ENCODE data around the gene DCUN1D3.
"Not testable (repeated sequence)": the region's sequence is repeated elsewhere in the genome, so short reads cannot be mapped to it uniquely, and the experiment has no call there.

DCUN1D3 gene

DNA sequence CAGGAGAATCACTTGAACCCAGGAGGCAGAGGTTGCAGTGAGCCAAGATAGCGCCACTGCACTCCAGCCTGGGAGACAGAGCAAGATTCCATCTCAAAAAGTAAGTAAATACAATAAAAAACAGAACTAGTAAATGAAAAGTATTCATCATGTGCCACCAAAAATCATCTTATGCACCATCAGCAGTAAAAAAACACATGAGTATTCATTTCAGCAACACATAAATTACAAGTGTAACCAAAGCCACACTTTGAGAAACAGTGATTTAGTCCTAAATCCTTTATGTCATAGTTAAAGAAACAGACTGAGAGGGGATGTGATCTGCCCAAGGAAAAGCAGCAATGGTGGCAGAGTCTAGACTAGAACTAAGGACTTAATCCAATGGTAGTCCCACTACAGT, 13.0 kb downstream of the DCUN1D3 start:
- no peak for DNase-seq (ENCODE audit: low read depth)

DNA sequence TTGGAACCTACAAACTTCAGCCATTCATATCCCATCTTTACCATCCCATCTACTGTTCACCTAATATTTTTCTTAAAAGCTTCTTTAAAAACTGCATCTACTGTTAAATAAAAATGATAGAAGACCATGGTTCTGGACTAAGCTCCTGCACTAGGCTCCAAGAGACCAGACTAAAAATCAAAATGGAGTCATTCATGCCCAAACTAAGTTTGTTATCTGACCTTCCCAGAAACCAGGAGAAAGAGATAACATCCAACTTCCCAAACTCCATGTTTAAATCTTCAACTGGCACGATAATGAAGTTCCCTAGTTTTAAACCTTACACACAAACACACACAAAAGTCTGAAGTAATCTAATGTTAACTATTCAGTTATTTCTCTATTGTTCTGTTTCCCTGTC, 13.8 kb downstream of the DCUN1D3 start:
- no peak for DNase-seq (ENCODE audit: low read depth)

DNA sequence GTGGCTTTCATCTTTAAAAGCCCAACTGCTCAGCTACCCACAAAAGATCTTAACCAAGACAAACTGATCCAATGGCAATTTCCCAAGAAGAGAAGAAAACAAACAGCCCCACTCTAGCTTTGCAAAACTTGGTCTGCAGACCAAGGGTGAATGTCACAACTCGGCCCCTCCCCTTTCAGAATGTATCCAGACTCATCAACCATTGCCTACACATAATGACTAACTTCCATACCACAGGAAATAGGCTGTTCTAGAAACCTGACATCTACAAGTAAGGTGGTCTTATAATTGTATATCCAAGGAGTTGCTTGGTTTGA, 16.0 kb downstream of the DCUN1D3 start:
- no peak for DNase-seq (ENCODE audit: low read depth)

DNA sequence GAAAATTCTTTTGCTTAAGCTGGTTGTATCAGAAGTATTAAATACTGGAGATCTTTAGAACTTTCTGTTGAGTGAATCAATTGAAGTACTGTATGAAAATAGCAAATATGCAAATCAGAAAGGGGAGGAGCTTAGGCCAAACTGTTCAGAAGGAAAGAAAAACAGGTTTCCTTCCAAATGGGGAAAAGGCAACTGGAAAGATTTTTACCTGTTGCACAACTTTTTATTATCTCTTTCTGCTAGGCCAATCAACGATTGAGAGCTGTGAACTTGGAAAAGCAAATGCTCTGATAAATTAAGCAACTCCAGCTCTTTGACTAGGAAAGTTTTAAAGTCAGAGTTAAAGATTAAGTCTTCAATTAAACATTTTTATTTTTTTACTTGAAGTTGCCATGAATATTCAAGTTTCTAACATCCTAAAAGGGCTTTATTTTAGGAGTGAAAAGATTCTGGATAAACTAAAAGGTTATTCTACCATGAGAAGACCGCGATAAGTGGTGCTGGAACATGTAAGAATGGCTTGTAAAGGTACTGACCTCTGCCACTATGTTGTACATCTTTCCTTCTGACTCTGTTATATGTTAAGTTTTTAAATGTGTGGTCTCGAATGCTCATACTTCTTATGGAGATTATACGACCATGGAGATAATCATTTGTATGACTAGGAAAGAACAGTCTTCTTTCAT, 16.5 kb downstream of the DCUN1D3 start:
- no peak for DNase-seq (ENCODE audit: low read depth)

DNA sequence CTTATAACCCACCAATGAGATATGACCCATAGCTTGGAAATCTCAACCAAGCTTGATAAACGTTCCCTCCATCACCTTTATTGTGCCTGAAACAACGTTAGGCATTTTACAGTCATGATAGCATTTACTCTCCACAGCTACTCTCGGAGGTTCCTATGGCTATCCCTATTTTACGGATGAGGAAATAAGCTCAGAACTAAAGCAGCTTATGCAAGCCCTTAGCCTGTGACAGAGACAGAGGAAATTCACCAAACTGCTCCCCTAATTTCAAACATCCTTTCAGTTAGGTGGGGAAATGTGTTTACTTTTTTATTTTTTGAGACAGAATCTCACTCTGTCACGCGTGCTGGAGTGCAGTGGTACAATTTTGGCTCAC, 18.7 kb downstream of the DCUN1D3 start:
- no peak for DNase-seq (ENCODE audit: low read depth)

DNA sequence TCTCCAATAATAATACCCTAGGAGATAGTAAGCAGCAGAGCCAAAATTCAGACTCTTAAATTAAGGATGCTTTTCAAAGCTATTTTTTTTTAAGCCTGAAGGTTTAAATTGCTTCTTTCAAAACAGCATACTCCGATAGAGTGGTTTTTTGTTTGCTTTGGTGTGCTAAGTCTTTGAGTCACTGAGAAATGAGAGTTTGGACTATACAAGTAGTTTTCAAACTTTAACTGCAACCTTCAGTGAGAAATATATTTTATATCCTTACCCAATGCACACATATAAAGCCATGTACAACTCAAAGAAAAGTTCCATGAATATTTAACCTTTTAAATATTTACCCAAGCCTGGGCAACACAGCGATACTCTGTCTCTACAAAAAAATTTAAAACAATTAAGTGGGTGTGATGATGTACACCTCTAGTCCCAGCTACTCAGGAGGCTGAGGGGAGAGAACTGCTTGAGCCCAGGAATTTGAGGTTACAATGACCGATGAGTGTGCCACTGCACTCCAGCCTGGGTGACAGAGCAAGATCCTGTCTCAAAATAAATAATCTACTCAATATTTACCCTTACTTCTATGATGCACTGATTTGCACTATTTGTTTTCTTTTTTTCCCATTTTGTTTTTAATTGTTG, 19.2 kb downstream of the DCUN1D3 start:
- no peak for DNase-seq (ENCODE audit: low read depth)

DNA sequence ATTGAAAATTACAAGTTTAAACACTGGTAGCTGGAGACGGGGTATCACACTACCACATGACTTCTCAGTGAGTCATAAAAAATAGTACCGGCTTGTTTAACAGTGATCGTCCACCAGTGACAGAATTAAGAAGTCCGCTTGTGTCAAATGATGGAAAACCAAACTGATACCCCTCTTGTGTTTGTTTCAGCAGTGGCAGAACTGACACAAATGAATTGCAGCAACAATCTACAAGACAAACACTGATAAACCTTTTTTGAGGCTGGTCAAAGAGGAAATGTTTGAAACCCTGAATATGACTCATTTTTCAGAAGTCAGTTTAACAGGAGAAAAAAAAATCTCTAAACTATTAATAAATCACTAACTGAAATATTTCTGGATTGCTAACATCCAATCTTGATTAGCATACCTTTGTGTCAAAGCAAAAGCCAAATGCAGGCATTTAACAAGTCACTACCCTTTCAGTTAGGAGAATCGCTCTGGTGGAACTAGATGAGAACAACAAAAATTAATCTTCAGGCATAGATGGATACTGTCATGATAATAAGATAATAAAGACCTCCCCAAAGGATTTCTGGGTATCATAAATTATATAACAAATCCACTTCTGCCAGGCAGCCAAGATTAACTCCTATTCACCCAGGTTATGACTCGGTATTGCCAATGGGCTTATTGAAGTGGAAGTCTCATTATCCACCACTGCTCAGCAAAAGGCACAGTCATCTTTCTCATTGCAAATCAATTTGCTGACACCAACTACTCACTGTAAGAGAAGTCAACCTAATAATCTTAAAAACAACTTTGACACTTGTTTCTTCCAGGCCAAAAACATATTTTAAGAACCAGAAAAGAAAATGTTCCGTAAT, 20.8 kb downstream of the DCUN1D3 start:
- DNase-seq (ENCODE audit: low read depth), result no peak

DNA sequence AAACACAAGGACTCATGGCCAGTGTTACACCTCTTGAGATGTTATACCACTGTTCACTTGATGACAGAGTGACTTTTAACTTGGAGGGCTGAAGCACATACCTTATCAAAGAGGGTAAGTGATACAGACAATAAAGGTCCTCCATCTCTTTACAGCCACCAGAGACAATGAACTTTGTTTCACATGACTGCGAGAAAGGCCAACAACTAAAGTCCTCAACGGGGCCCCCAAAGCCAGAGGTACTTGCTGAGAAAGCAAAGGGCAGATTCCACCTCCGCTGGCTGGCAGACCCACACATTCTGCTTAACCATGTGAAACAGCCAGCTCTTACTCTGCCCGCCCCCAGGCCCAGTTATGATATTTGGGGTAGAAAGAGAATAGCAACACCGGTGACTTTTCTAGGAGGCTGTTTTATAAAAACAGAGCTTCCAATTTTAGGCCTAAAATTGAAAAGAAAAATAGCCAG, 21.4 kb downstream of the DCUN1D3 start:
- no peak for DNase-seq (ENCODE audit: low read depth)

DNA sequence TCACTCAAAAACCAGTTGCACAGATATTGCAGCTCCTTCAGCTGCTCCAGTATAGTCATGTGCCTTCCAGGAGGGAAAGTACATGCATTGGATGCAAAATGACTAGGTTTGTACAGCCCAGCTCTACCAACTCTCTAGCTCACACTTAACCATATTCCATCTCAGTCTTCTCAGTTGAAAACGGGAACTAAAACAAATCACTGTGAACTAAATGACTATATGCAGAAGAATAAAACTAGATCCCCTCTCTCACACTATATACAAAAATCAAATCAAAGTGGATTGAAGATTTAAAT, 24.9 kb downstream of the DCUN1D3 start:
- DNase-seq (ENCODE audit: low read depth), result no peak

DNA sequence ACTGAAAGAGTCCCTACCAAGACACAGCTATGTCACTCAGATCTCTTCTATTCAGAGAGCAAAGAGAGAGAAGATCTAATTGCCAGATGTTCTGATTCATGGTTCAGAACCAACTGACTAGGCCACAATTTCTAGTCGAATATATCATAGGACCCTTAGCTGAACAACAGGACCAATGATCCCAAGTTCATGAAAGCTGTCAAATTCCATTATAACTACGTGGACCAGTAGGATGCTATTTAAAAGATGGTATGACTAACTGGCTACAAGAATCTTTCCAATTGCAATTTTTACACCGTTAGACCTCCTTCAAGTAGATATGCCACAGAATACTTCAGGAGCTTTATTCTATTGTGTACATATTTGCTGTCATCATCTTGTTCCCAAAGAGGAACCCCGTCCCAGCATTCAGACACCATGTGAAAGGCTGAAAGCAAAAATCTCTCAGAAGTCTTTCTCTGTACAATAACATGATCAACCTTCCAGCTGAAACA, 26.0 kb downstream of the DCUN1D3 start:
- no peak for DNase-seq (ENCODE audit: low read depth)

DNA sequence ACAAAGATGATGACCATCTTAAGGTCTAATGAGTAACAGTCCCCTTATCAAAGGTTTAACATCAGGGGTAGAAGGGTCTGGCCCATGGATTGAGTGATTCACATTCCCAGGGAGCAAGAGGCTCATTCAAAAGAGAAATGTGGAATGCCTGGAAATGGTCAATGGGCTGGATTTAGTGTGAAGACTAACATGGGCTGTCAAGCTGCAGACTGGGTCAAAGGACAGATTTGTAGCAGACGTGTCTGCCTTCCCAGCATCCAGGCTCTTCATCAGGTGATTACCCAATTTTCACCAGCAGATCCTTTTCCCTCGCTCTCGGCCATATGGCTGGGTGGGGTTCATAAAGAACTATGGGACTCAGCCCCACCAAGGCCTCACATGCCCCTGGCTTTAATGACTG, 26.8 kb downstream of the DCUN1D3 start:
- no peak for DNase-seq (ENCODE audit: low read depth)

DNA sequence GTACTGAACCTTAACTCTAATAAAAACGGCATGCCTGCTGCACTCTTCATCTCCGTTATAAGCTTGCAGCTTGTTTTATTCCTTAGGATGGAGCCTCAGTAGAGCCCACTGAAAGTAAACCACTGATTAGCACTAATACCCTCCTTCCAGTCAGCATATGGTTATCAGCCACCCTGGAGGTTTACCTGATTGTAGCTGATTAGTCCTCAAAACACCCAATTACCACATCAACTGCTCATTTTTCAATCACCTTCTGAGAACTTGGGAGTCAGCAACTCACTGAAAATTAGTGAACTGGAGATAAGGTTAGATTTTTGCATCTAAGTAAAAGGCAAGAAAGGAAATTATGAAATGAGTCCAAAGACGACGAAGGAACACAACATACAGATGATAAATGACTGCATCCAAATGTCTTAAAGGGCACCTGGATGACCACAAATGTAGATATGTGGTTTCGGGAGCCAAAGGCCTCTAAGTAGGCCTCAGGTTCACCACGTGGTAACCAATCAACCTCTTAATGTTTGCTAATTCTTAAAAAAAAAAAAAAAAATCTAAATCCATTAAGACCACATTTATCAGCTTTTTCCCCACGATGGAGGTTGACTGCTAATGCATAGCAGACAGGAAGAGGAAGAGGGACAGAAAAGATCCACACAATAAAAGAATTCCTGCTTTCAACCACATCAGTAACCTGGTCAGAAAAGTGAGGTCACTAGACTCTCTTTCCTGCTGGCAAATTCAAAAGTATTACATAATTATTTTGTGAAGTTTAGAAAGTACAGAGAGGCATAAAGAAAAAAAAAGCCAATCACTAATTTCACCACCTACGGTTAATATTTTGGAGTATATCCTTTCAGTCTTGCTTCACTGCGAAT, 28.0 kb downstream of the DCUN1D3 start:
- no peak for DNase-seq (ENCODE audit: low read depth)

DNA sequence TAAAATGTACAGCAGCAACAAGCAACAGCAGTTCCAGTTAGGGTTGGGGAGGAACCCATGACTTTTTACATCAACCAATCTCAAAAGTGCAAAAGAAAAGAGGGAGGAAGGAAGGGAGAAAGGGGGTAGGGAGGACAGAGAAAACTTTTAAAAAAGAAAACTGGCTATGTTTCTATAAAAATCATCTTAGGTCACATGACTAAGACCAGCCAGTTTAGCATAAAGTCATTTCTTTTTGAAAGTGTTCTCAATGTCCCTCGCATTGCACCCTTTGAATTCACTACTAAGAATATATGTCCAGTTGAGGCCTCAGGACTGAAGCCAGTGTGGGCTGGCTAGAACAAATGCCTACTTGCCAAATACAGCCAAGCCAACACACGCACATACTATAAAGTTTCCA, 28.9 kb downstream of the DCUN1D3 start:
- no peak for DNase-seq (ENCODE audit: low read depth)

DNA sequence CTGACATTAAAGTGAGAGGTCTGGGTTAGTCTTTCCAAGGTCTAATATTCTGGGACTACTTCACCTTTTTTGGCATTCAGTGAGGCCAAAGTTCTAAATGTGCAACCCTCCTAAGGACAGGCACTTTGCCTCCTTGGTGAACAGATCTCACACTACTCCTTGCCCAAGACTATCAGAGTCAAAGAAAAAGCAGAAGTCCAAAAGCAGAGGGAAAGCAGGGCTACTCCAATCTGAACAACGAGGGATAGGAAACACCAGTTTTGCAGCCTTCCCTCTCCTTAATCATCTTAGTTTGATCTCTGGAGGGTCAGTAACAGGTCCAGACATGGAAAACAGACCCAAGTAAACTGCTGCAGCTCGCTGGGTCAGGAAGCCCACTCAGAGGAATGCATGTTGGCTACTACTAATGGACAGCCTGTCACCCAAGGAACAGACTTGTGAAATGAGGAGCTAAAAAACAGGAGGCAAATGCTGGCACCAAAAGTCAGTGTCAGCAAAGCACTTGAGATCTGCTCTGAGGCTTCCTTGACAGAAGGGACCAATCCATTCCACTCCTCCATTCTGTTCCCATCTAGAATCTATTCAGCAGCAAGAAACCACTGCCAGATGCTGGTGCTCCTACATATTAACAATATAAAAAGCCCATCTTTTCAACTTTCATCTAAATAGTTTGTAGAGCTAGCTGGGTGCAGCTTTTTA, 29.9 kb downstream of the DCUN1D3 start:
- no peak for DNase-seq (ENCODE audit: low read depth)

DNA sequence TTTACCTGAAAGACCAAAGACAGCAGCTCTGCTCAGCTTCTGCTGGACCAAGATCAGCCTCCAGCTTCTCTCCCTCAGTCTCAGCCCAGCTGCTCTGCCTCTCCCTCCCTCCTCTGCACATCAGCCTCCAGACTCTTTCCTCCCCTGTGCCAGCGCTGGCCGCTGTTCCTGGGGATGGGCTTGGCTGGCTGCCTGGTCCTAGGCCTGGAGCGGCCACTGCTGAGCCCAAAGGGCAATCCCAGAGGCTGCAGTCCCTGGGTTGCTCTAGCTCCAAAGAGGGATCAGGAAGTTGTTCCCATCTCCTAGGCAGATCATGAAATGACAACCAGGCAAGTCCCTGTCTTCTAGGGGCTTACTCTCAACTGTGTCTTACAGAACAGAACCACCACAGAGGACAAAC, 31.3 kb downstream of the DCUN1D3 start:
- no peak for DNase-seq (ENCODE audit: low read depth)

DNA sequence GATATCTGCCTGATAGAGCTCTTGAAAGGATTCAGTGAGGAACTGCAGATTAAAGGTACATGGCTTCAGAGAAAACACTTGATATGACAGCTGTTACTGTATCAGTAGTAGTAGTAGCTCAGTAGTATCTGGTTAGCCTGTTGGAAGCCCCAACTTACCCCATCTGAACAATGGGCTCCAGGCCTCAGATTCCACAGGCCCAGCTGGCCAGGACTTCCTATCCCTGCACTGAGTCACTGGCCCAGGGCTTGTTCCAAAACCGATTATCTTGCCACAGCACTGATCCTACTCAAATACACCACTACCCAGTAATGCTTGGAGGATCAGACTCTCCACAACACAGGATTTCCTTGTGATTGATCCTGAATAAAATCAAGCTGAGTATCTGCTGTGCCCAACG, 32.6 kb downstream of the DCUN1D3 start:
- DNase-seq (ENCODE audit: low read depth), result no peak

DNA sequence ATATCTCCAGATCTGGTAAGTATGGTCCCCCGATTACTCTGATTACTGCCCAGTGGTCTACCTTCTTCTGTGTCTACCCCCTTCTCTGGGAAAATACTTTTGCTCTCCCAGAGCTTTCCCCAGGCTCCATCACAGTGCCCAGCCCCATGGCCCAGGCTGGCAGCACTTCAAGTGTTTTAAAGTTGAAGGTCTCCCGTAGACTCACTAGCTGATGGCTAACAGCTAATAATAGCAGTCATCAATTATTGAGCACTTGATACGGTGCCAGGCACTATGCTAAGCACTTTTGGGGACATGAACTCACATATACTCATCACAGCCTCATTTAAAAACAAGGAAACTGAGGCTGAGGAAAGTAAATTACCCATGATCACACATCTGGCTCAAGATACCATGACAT, 33.4 kb downstream of the DCUN1D3 start:
- DNase-seq (ENCODE audit: low read depth), result no peak

DNA sequence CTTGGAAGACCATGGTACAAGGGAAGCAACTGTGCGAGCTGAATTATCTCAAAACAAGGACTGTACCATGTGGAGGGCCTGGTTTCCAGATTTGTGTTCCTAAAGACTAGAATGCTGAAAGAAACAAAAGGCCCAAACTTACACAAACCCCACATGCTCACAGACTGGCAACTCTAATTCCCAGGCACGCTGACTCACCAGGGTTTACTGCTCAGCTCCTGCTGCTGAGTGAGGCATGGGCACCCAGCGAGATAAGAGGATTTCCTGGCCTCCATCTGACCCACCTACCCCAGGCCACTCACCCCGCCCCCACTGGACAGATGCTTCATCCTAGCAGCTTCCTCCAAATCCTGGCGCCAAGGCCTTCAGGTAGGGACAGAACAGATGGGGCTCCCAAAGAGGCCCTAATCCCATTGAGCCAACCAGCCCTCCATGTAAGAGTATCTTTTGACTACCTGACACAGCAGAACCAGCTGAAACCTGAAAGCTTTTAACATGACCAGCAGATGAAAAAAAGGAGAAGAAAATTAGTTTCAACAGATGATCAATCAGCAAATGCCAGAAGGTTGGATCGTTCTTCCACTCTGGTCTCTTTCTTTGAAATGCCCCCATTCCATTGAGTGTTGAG, 33.9 kb downstream of the DCUN1D3 start:
- DNase-seq (ENCODE audit: low read depth), result no peak

DNA sequence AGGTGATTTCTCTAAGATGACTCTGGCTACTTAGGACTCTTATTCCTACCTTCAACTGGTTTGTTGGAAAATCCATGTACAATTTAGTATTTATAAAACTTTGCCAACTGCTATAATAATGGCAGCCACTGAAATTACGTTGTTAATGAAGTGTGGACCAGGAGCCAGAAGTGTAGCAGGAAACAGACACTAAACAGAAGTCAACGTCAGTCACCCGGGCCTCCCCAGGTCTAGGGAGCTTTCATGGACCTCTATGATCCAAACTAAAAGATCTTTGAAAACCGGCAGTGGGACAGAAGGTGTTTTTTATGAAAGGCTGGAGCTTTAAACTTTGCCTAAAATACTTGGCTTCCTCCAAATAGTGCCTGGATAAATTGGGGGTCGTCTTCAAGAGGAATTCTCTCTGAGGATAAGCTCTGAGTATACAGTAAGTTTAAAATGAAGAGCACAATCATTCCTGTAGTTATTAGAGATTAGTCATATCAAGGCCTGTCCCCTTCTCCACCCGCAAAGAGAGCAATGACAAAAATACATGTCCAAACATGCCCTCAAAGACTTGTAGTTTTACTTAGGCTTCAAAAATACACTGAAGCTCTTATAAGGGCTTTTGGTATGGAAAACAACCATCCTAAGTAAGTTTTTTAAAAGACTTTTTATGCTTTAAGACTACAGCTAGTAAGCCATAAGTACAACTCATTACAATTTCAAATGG, 34.6 kb downstream of the DCUN1D3 start:
- no peak for DNase-seq (ENCODE audit: low read depth)

DNA sequence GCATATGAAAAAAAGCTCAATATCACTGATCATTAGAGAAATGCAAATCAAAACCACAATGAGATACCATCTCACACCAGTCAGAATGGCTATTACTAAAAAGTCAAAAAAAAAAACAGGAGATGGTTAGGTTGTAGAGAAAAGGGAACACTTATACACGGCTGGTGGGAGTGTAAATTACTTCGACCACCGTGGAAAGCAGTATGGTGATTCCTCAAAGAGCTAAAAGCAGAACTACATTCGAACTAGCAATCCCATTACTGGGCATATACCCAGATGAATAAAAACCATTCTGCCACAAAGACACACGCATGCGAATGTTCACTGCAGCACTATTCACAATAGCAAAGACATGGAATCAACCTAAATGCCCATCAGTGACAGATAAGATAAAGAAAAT, 35.8 kb downstream of the DCUN1D3 start:
- DNase-seq (ENCODE audit: low read depth), result not testable (repeated sequence)

All from activated T-cell treated with anti-CD3 and anti-CD28 coated beads for 1 hour (primary cell).